Superior temporal gyrus (tissue), 1 donor: ENCODE measurements around the gene ADARB2.
A peak's percentile ranks its signal among the peaks of the same experiment; 100 is the strongest.
"Not testable (repeated sequence)": the region's sequence is repeated elsewhere in the genome, so short reads cannot be mapped to it uniquely, and the experiment has no call there.

Experiments
- DNase-seq: peaks from one replicate; pipeline ENCODE4 v3.0.0-alpha.2; 2016; ENCODE audit errors: extremely low spot score

ADARB2 gene

DNA sequence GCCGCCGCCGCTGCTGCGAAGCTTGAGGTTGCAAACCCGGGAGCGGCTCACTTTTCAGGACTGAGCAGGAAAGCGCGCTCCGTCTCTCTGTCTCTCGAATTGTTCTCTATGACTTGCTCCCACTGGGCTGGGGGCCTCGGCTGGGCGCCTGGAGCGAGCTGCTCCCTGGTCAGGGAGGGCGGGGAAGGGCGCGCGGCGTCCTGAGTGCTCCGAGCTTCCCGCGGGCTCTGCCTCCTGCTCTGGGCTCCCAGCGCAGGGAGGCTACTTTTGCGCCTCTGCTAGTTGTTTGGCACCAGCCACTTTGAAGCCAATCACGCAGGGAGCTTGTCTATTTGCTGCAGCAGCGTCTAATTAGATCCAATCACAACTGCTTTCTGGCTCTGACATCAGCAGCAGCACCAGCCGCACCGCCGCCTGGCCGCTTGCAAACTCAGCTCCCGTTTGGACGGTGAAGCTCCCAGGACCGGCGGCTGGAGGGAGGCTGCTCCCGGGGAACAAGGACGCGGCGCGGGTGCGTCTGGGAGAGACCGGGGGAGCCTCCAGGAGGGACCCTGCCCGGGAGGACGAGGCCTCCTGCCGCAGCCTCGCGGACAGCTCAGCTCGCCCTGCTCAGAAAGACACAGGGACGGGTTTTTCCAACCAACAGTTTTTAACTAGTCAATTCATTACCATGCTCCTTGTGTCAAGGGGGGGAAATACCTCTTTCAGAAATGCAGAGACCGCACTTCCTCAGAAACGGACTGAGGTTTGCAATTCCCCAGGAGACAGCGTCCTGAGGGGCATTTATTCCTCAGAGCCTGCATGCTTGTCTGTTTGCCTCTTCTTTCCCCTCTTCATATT is at the start of gene ADARB2:
Gene ADARB2, minus strand, starts transcription at position 304 of the 840 bp plus-strand sequence.
- DNase-seq = peak; percentile 73

GRCh38 chr10:1785835-1786234 is 48.5 kb upstream of the ADARB2 start:
- no peak for DNase-seq

GRCh38 chr10:1782841-1783240 is 45.5 kb upstream of the ADARB2 start:
- no peak for DNase-seq

- DNase-seq = no peak
These were observed 42.5 kb upstream of the ADARB2 start for GRCh38 chr10:1779796-1780195.

DNA sequence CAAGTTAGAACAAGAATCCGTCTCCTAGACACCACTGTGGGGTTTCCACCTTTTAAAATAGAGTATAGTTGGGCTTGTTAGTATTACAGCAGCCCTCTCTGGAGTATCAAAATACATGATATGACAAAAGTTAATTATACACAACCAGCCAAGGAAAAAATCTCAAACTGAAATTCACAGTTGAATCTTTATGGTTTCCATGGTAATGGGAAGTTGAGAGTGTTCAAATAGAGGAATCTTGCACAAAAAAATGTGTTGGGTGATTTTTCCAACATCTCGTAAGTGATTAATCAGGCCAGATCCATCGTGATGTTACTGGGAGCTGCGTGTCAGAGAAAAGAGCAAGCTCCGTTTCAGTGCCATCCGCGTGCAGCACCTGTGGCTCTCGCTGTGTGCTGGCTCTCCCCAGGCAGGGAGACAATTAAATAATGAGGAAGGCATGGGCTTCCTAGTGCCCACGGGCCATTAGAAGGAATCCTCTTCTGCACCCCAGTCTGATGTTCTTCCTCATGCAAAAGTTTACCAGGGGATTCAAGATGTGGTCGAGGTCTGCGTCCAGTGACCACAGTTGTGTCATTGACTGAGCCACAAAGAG is 41.1 kb upstream of the ADARB2 start:
- DNase-seq = peak; percentile 13

GRCh38 chr10:1776127-1776662 is 38.9 kb upstream of the ADARB2 start:
- no peak for DNase-seq

DNA sequence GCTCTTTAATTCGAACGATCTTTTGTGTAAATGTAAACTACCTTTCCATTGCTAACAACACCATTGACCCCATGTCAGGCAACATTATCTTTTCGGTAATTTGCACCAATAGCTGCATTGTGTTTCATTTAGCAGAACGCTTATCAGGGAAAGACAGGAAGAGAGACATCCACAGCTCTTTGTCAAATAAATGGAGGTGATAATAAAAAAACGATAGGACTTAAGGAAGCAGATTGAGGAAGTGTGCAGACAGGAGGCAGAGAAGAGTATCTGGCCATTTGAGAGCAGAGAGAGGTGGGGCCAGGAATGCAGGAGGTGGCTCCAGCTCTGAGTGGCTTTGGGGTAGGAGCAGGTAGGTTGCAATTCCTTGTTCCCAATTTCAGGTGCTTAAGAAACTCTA is 37.5 kb upstream of the ADARB2 start:
- no peak for DNase-seq

- not testable (repeated sequence) for DNase-seq
These were observed 35.9 kb upstream of the ADARB2 start for GRCh38 chr10:1773204-1773603.

GRCh38 chr10:1766049-1766448 is 28.7 kb upstream of the ADARB2 start:
- DNase-seq = no peak

GRCh38 chr10:1762076-1762475 is 24.8 kb upstream of the ADARB2 start:
- no peak for DNase-seq

DNA sequence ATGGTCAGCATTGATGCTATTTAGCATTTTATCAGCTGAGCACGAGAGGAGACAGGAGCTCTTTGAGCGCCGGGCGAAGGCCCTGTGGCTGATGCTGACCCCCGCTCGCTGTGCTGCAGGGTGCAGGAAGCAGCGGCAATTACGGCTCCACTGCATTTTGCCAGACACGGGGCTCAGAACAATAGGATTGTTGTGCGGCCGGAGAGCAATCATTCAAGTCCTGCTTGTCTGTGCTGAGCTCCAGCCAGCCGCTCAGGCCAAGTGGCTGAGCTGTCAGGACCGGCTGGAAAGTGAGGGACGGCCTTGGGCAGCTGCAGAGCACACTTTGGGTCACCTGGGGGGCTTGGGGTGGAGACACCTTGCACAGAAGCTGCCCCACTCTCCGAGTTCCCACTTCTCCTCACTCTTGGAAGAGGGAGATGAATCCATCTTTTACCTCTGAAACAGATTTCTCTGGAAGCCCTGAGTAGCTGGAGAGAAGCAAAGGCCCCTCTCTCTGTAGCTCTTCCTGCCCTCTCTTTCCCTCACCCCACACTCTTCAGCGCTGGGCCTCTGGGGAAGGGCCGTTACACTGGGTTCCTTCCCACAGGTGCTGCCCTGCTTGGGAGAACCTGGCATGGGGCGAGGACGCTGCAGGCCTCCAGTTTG is 17.3 kb upstream of the ADARB2 start:
- DNase-seq = peak; percentile 76

DNA sequence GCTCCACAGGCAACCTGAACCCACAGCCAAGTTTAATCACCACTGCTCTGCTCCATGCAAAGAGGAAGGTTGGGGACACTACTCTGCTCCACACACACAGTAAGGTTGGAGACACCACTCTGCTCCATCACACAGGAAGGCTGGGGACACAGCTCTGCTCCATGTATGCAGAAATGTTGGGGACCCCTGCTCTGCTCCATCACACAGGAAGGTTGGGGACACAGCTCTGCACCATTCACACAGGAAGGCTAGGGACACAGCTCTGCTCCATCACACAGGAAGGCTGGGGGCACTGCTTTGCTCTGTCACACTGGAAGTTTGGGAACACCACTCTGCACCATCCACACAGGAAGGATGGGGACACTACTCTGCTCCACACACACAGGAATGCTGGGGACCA is 14.8 kb upstream of the ADARB2 start:
- no peak for DNase-seq

DNA sequence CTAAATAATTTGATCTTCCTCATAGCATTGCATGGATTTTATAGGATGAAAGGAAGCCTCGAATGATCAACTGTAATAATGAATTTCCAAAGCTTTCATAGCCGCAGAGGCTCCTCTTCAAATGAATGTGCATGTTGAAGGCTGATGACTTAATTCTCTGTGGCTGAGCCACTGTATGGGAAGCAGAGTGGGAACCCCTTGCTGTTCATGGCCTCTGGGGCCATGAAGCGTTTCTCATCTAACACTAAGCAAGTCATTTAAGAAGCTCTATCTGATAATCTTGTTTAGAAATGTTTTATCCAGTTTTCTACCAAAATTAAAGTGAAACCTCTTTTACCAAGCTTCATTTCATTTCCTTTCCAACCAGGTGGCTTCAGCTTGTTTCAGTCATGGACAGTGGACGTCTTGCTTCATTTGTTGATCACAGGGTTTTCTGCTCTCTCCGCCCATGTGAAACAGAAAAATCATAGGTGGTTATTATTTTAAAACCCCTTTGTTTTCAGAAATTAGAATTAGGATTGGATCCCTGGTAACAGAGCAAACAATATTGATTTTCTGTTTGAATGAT is 10.3 kb upstream of the ADARB2 start:
- no peak for DNase-seq

GRCh38 chr10:1746796-1747195 is 9.5 kb upstream of the ADARB2 start:
- no peak for DNase-seq

DNA sequence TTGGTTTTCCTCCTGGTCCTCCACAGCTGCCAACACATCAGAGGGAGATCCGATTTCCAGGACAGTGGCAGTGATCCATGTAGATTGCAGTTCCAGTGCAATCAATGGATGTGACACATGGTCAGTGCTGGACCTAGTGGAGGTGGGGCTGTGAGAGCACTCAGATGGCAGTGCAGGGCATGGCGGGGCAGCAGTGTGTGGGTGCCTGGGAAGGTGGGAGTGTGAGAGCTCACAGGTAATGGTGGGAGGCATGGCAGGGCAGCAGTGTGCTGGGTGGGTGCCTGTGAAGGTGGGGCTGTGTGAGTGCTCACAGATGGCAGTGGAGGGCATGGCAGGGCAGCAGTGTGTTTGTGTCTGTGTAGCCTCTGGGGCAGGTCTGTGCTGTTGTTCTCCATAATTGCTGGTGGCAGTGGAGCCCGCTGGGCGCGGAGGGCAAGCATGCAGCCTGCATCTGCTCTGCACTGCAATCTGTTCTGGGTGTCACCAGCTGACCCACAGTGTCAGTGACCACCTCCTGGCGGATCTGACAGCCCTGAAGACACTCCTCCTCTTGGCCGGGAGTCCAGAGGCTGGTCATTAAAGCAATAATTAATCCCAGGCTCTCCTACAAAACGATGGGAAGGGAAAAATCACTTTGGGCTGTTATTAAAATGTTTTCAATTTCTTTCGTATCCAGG is 8.6 kb upstream of the ADARB2 start:
- no peak for DNase-seq

GRCh38 chr10:1744524-1744923 is 7.2 kb upstream of the ADARB2 start:
- no peak for DNase-seq

DNA sequence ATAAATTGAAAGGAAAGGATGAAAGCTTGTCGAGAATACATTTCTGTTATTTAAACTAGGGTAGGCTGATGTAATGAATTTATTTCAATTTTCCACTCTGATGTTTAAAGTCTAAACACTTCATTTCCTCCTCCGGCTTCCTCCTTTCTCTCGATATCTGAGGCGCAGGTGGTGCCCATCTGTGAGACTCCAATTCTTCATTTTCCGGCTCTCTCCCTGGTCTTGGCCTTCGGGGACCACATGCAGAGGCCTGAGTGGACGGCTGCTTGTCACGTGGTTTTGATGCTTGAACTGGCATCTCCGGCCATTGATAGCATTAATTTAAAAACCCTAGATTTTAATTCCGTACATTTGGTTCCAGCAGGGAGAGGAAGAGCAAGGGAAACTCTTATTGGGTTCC is 5.8 kb upstream of the ADARB2 start:
- no peak for DNase-seq

- DNase-seq = no peak
These were observed 4.1 kb upstream of the ADARB2 start for GRCh38 chr10:1741450-1741849.

- peak; percentile 57 for DNase-seq
These were observed 2.4 kb upstream of the ADARB2 start for GRCh38 chr10:1739751-1740150.

DNA sequence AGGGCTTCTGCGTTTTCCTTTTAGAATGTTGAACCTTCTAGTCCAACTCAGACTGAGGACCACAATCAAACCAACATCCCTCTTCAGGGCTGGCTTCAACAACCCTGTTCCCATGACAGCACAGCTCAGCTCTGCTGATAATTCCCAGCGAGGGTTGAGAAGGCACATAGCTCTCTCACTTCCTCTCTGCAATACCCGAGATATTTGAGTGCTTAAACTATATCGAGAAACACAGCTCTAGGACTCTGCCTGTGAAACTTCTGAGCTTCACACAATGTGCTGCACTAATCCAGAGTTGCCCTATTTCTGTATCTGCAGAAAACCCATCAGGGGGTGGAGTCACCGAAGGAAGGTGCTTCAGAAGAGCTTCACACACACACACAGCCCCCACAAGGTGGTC is 1.6 kb upstream of the ADARB2 start:
- no peak for DNase-seq

- no peak for DNase-seq
These were observed 428 bp downstream of the ADARB2 start for GRCh38 chr10:1736972-1737221.
